ENCODE measurements around the gene TIMM9. TPM values are rescaled to one million over a fixed set of nuclear protein-coding genes. Genes with fewer than 3 reads are reported as not detected.

The TIMM9 gene, protein sequence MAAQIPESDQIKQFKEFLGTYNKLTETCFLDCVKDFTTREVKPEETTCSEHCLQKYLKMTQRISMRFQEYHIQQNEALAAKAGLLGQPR
- total RNA-seq (ENCODE audit: low replicate concordance), result 7.4 and 12.9 TPM in 2 replicates

DNA sequence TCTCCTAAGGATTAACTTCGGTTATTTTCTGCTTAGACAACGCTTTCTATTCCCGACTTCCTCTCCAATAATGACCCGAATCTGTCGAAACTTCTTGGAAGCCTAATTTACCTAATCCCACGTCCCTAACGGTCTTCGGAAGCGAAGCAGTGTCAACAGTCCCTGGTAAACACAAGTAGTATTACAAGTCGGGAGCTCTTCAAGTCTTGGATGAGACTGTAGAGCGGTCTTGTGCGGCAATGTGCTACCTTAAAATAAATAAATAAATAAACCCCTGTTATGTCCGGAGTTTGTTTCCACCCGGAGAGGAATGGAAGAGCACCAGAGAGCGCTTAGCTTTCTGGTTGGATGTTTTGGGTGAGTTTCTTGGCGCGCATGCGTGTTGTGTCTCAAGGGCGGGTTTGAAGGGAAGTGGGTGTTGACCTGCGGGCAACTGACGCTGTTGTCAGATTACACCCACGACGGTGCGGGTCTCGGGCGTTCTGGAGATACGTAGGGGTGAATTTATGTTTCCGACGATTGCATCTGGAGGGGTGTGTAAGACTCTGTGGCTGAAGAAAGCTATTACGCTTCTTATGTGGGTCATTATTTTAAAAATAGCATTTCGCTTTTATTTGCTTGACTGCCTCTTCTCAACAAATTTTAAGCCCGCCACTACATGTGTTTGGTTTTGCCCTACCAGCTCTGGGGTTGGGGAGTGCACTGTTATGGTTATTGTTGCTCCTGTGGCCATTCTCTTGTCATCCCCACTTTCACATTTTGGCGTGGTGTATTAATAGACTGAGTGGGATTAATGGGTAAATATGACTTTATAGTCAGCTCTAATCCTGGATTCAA lies at the start of gene TIMM9, which contains the start of gene KIAA0586:
Gene TIMM9 (minus strand): TSS at position 251 of the 837 bp plus-strand sequence. CDS start 15,586 bp downstream, outside the sequence.
Gene KIAA0586 (plus strand): TSS at position 439 of the 837 bp plus-strand sequence. CDS start 546 bp downstream, outside the sequence.

GRCh38 chr14:58395812-58396788 lies 31.2 kb downstream of the TIMM9 start, which contains the start of gene TOMM20L:
TSS of gene TOMM20L (plus strand) at chr14:58395930. CDS start at chr14:58395958, 28 bp downstream.

Other genes starting within 250 kb of the TIMM9 start
- 35.9 and 42.7 TPM in 2 replicates for gene ACTR10, start 227.4 kb downstream of the TIMM9 start, total RNA-seq (ENCODE audit: low replicate concordance)
- gene PSMA3, start 182.7 kb downstream of the TIMM9 start, total RNA-seq (ENCODE audit: low replicate concordance), result 28.7 and 75.8 TPM in 2 replicates
- 6.5 and 15.2 TPM in 2 replicates for gene ARID4A, start 129.0 kb downstream of the TIMM9 start, total RNA-seq (ENCODE audit: low replicate concordance)
- gene TOMM20L, start 31.6 kb downstream of the TIMM9 start, total RNA-seq (ENCODE audit: low replicate concordance), result not detected in 2 replicates
- 9.4 and 12.2 TPM in 2 replicates for gene KIAA0586, start 188 bp upstream of the TIMM9 start, total RNA-seq (ENCODE audit: low replicate concordance)
- gene DACT1, start 210.4 kb upstream of the TIMM9 start, total RNA-seq (ENCODE audit: low replicate concordance), result 9.8 and 54.6 TPM in 2 replicates